COLO829 (cell line): Measurements from ENCODE around the gene MAST1.
"Not testable (repeated sequence)": the region's sequence is repeated elsewhere in the genome, so short reads cannot be mapped to it uniquely, and the experiment has no call there.

Experiments used
- DNase-seq: peaks from one replicate; pipeline ENCODE4 v3.0.0; 2012; ENCODE audit warnings: low spot score

Gene MAST1

DNA sequence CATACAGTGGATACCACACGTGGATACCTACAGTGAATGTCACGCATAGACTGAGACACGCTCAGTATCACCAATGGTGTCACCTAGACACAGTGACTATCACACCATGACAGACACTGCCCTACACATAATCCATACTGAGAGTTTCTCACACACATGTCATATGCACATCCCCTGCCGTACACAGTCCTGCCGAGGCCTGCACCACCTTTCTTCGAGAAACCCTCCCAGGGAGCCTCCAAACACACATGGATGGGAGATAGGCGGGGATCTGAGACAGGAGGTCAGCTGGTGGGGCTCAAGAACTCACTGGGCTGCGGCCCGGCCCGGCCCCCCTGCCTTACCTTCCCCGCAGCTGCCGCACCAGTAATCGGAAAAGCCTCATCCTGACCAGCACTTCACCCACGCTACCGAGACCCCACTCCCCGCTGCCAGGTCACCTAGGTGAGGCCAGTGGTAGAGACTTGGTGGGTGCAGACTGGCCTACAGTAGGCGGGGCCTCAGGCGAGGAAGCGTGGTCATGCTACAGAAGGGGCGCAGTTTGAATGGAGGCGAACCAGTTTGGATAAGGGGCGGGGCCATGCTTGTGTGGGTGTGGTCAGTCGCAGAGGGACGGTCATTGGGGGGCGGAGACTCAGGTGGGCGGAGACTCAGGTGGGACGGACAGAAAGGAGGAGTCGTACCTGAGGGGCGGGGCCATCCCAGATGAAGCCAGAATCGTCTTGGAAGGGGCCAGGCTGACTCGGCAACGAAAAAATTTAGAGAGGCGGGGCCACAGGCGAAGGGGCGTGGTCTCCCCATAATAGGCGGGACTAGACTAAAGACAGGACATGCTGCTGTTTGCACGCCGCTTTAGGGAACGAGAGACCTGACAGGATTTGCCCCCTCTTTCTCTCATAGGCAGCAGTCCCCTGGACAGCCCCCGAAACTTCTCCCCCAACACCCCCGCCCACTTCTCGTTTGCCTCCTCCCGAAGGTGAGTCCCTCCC lies 2.1 kb downstream of the MAST1 start:
- peak; percentile 92 for DNase-seq

GRCh38 chr19:12841094-12841493 lies 2.8 kb downstream of the MAST1 start:
- no peak for DNase-seq

- DNase-seq, result no peak
Measured at GRCh38 chr19:12842511-12842910, 4.2 kb downstream of the MAST1 start.

GRCh38 chr19:12843328-12843727 lies 5.0 kb downstream of the MAST1 start:
- no peak for DNase-seq

DNA sequence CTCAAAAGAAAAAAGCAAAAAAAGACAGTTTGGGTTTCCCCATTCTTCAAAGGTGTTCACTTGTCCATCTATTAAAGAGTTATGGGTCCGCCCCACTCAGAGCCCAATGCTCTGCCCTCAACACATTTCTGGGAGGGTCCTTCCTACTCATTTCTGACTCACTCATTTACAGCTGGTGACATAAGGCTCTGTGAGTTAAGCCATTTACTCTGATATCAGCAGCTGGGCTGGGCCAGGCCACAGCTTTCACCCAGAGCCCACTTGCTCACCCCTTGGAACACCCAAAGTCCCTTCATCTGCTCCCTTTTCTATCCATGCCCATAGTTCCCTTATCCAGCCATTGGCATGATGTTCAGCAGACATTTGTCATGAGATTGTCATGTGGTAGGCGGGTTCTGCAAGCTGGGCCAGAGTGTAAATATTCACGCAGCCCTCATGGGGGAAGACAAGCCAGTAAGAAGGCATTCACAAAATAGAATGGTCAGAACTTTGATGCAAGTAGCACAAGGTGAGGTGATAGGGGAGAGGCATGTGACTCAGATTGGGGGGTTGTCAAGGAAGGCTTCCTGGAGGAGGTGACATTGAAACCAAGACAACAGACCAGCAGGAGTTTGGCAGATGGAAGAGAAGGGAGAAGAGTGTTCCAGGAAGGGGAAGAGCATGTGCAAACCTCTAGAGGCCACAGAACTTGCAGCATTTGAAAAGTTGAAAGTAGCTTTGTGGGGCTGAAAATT lies 5.9 kb downstream of the MAST1 start:
- no peak for DNase-seq

DNA sequence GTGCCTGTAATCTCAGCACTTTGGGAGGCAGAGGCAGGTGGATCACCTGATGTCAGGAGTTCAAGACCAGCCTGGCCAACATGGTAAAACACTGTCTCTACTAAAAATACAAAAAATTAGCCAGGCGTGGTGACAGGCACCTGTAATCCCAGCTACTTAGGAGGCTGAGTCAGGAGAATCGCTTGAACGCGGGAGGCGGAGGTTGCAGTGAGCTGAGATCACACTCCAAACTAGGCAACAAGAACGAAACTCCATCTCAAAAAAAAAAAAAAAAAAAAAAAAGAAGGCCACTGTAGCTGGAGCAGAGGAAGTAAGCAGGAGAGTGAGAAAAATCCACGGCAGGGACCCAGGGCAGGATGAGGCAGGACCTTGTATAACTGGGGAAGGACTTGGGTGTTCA lies 8.3 kb downstream of the MAST1 start:
- not testable (repeated sequence) for DNase-seq

GRCh38 chr19:12847159-12848139 lies 9.1 kb downstream of the MAST1 start:
- peak; percentile 74 for DNase-seq

GRCh38 chr19:12856653-12857052 lies 18.3 kb downstream of the MAST1 start:
- no peak for DNase-seq

DNA sequence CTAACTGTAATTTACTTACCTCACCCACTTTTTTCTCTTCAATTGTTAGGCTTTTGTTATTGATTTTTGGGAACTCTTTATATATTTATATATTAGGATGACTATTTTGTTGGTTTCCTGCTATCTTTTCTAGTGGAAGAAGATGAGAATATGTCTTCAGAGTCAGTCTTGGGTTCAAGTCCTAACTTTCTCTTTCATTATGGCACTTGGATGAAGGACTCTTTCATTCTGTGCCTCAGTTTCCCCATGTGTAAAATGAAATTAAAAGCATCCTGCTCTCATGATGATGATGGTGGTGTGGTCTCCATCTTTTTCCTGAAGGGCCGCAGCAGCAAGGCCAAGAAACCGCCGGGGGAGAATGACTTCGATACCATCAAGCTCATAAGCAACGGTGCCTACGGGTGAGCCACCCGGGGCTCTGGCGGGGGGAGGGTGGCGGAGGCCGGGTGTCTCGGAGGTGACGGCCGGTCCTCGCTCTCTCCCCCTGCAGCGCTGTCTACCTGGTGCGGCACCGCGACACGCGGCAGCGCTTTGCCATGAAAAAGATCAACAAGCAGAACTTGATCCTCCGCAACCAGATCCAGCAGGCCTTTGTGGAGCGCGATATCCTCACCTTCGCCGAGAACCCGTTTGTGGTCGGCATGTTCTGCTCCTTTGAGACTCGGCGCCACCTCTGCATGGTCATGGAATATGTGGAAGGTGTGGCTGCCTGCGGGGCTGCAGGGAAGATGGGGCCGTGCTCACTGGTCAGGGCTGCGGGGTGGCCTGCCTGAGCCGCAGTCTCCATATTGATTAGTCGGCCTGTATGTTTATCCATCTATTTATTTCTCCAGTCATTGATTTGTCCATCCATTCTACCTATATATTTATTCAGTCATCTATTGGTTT lies 20.0 kb downstream of the MAST1 start:
- DNase-seq, result no peak

DNA sequence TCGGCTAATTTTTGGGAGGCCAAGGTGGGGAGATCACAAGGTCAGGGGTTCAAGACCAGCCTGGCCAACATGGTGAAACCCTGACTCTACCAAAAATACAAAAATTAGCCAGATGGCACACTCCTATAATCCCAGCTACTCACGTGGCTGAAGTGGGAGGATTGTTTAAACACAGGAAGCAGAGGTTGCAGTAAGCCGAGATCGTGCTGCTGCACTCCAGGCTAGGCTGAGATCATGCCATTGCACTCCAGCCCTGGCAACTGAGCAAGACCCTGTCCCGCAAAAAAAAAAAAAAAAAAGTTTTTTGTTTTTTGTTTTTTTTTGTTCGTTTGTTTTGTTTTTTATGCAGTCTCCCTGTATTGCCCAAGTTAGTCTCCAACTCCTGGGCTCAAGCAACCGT lies 21.2 kb downstream of the MAST1 start:
- no peak for DNase-seq

DNA sequence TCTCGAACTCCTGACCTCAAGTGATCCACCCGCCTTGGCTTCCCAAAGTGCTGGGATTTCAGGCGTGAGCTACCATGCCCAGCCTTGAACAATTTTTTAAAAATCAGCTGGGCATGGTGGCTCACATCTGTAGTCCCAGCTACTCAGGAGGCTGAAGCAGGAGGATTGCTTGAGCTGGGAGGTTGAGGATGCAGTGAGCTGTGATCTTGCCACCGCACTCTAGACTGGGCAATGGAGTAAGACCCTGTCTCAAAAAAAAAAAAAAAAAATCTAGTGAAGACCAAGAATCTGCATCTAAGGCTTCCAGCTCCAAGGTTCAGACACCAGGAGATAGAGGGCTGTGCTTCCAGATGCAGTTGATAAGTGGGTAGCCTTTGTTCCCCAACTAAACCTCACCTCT lies 25.8 kb downstream of the MAST1 start:
- no peak for DNase-seq

DNA sequence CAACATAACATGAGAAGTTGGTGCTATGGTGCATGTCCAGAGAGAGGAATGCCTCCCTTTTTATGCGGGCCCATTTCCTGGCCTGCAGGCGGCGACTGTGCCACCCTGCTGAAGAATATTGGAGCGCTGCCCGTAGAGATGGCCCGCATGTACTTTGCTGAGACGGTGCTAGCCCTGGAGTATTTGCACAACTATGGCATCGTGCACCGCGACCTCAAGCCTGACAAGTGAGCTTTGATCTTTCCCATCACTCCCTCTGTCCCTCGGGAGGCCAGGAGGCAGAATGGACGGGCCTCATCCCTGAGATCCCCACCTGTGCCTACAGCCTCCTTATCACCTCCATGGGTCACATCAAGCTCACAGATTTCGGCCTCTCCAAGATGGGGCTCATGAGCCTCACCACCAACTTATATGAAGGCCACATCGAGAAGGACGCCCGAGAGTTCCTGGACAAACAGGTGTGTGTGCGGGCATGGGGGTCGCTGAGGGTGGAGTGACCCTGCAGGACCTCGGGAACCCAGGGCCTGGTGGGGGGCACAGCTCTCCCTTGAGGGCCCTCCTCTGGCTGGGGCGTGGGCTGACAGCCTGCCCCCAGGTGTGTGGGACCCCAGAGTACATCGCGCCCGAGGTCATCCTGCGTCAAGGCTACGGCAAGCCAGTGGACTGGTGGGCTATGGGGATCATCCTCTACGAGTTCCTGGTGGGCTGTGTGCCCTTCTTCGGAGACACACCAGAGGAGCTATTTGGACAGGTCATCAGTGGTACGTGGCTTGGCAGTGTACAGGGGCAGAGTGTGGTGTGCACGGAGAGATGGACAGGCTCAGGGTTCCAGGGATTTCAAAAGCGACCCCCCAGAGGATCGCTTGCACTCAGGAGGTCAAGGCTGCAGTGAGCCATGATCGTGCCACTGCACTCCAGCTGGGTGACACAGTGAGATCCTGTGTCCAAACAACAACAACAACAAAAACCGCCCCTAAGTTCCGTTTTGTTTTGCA lies 26.7 kb downstream of the MAST1 start:
- no peak for DNase-seq

GRCh38 chr19:12865746-12866415 lies 27.6 kb downstream of the MAST1 start:
- DNase-seq, result no peak

DNA sequence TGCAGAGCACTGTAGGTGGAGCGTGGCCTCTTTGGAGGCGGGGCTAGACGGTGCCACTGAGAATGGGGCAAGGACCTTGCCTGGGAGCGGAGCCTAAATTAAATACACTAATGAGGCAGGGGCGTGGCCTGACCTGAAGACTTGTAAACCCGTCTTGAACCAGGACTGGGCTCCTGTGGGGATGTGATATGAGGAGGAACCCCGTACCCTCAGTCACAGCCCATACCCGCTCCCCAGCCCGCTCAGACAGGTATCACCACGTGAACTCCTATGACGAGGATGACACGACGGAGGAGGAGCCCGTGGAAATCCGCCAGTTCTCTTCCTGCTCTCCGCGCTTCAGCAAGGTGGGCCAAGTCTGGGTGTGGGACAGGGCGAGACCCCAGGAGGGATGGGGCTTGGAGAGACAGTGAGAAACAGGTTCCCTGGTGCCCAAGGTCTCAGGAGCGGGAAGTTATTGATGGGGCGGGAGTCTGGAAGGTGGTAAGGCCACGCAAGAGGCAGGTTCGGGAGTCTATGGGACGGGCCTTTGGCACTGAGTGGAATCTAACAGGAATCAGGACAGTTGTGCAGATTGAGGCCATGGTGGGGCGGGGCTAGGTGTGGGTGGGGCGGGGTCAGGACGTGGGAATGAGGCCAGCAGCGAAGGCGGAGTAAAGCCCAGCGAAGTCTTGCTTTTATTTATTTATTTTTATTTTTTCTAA lies 28.3 kb downstream of the MAST1 start:
- no peak for DNase-seq

- DNase-seq, result peak; percentile 74
Measured at GRCh38 chr19:12867120-12868099, 29.1 kb downstream of the MAST1 start.

DNA sequence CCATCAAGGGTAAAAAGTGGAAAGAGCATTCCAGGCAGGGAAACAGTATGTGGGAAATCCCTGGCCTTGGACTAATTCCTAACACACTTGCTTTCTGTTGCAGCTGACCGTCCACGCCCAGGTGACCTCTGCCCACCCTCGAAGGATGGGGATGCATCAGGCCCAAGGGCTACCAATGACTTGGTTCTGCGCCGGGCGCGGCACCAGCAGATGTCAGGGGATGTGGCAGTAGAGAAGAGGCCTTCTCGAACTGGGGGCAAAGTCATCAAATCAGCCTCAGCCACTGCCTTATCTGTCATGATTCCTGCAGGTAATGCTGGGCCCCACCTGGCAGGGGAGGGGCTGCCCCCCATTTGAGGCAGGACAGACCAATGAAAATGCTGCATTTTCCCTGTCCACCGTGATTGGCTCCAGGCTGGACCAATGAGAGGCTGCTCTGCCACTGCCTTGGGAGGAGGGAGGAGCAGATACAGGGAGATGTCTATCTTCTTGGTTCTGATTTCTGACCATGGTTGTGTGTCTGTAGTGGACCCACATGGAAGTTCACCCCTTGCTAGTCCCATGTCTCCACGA lies 30.3 kb downstream of the MAST1 start:
- DNase-seq, result no peak

GRCh38 chr19:12871681-12872080 lies 33.4 kb downstream of the MAST1 start:
- no peak for DNase-seq
